ENCODE data around the gene LTBP2.
A peak's percentile ranks its signal among the peaks of the same experiment; 100 is the strongest.

The LTBP2 gene

GRCh38 chr14:74531006-74531405 is 81.0 kb downstream of the LTBP2 start:
- DNase-seq: no peak

GRCh38 chr14:74528886-74529285 is 83.2 kb downstream of the LTBP2 start:
- DNase-seq: no peak

- no peak for DNase-seq
Measured at GRCh38 chr14:74528406-74528805, 83.6 kb downstream of the LTBP2 start.

DNA sequence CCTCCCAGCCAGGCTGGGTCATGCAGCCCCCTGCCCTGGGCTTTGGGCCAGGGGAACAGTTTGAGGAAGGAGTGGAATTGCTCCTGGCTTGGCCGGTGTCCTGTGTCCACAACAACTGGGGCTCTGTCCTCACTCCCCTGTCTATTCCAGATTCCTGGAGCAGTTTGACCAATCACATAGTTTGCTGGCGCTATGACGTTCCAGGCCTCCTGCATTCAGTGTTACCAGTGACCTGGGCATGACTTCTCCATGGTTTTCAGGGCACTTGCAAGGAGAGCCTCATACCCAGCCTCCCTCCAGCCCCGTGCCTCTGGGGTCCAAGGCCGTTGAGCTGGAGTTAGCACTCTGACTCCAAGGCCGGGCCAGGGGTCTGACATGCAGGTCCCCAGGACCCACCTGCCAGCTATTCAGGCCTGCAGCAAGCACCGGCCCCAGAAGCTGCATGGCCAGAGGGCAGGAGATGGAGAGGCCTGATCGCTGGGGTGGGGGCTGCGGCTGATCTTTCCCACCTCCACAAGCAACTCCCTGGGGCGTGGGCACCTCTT is 84.2 kb downstream of the LTBP2 start:
- no peak for DNase-seq

DNA sequence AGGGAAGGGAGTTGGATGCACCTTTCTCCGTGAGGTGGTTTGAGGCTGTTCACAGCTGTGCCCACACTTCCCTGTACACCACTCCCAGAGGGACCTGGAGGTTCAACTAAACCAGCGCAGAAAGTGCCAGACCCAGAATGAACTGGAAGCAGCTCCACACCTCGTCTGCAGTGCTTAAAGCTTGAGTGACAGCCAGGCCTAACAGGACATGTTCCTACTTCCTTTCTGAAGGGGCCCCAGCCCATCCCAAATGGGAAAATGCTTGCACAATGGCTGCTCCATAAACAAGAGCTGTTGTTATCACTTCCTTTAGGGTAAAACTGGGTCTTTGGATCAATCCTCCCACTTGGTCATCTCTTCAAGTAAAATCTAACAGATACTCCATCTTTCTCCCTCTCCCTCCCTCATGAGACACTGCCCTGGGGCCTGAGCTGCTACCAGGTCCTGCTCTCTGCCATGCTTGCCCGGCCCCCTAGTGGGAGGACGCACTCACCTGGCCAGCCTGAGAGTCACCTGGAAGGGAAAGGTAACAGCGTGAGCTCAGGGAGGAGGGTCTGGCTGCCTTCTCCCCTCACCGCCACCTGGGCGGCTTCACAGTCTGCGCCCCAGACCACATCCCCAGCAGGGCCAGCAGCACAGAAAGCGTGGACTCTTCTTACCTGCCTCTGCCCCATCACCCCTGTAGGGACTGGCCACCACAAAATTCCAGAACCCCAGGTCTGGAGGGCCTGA is 85.0 kb downstream of the LTBP2 start:
- no peak for DNase-seq

- DNase-seq: no peak
Measured at GRCh38 chr14:74525361-74525851, 86.6 kb downstream of the LTBP2 start.

DNA sequence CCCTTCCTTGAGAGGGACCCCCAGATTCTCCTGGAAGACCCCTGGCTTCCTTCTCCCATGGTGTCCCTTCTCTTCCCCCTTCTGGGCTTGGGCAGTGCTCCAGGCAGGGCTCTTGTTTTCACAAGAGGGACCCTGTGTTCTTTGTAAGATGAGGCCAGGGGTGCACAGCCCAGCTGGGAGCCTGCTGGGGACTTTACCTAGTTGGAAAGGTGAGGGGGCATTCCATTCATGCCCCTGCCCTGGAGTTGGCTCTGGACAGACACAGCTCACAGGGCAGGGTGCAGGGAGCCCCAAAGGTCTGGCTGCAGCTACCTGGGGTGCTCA is 87.3 kb downstream of the LTBP2 start:
- no peak for DNase-seq

- no peak for DNase-seq
Measured at GRCh38 chr14:74524076-74524811, 87.8 kb downstream of the LTBP2 start.

- no peak for DNase-seq
Measured at GRCh38 chr14:74522740-74523139, 89.3 kb downstream of the LTBP2 start.

- DNase-seq: no peak
Measured at GRCh38 chr14:74521756-74522155, 90.3 kb downstream of the LTBP2 start.

DNA sequence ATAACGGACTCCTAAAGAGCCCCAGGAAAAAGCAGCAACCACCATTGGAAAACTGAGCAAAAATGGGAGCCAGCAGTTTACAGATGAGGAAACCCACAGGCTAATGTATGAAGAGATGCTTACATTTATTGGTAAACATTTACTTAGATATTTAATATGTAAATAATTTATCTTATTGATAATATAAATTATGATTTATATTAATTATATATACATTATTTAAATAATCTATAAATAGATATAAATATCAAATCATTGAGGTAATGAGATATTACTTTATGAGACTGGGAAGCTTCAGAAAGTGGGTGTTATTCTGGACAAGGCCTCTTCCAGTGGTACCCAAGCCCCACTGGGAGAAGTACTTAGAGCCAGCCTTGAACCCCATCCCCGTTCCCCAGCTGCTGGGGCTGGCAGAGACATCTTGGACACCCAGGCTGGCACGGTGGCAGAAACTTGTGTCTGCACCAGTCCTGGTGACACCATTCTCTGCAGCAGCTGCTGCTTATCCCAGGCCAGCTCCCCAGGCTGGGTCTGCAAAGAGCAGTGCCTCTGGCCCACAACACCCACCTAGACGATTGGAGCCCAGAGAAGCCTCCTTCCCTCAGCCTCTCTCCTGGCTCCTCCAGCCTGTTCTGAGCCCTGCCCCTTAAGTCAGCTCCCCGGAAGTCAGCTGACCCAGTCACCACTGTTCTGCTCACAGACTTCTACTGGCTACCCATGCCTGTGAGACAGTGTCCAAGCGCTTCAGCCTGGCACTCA is 92.5 kb downstream of the LTBP2 start:
- DNase-seq: no peak

- no peak for DNase-seq
Measured at GRCh38 chr14:74518221-74518620, 93.8 kb downstream of the LTBP2 start.

DNA sequence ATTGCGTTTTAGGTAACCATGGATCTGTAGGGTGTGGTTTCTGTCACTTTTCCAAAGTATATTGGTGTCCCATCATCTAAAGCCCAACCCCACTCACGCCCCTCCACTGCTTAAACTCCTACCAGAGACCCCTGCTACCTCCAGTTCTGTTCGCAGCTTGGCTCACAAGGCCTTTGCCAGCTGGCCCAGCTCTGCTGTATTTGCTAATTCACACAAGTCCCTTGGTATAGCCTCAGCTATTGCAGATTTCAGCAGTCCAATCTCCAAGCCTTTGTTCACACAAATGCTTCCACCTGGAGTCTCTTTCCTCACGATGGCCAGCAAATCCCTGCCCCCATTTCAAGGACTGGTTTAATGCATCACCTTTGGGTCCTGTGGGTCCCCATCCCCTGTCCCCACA is 94.3 kb downstream of the LTBP2 start:
- DNase-seq: no peak

- DNase-seq: no peak
Measured at GRCh38 chr14:74516451-74517160, 95.4 kb downstream of the LTBP2 start.

GRCh38 chr14:74515891-74516412 is 96.1 kb downstream of the LTBP2 start:
- DNase-seq: no peak

DNA sequence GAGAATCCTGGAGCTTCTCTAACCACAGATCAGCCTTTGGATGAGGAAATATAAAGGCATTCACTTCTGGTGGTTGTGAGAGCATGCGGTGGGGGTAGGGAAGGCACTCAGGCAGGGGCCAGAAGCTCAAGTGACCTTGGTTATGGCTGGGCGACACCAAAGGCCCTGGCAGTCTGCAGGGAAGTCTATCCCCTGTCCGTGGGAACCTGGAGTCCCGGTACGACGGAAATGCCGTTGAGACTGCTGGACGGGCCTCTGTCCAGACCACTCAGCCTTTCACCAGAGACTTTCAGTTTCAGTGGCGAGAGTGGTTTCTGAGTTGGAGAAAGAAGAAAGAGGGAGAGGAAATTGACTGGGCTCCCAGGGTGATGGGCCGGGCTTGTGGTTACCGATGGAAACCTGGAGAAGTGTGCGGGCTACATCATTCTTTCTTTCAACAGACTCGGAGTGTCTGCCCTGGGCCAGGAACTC is 97.5 kb downstream of the LTBP2 start:
- peak in 2 of 58 donors; percentile 3 to 4 for DNase-seq

- no peak for DNase-seq
Measured at GRCh38 chr14:74511966-74512830, 99.8 kb downstream of the LTBP2 start.

GRCh38 chr14:74510959-74511409 is 101.1 kb downstream of the LTBP2 start:
- DNase-seq: no peak

DNA sequence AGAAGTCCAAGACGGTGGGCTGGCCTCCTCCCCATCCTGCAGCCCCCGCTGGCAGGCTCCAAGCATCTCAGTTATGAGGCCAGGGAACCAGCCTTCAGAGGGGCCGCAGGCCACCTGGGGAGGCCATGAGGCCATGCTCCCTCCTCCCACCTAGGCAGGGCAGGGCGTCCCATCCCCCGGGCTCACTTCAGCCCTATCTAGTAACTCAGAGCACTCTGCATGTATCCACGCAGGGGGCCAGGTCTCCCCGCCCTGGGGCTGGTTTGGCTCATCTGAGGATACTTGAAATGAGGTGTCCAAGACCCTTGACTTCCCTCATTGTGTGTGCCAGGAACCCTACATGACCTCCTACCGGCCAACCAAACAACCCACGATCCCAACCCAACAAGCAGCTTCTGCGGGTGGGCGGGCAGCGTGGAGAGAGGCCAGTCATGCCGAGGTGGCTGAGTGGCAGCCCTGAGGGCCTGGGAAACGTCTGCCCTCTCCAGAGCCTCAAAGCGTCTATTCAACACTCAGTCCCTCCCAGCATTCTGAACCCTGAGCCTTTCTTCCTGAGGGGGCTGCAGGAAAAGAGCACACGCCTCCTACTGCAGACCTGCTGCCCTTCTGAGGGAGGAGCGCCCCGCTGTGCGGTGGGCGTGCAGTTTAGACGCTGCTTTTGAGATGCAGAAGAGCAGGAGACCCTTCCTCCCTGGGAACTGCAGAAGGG is 101.7 kb downstream of the LTBP2 start:
- DNase-seq: no peak

All from anterior cingulate cortex (tissue), 58 donors.